HCT116 (cell line): ENCODE results near the gene AP3S1. TPM values are rescaled to one million over a fixed set of nuclear protein-coding genes. Genes with fewer than 3 reads are reported as not detected.

Experiments used
- ATAC-seq: fragments of 200-7000 bp; cut with Tn5 transposase; 2 replicates; pipeline ENCODE4 v1.9.1; 2020; ENCODE audit warnings: mild to moderate bottlenecking, moderate library complexity
- BruUV-seq: library from RNA; stranded (reverse); fragments of 400-500 nt; replicated peaks from 2 replicates; lab custom pipeline; 2021; lab: Mats Ljungman, UMichigan
- CTCF ChIA-PET: fragments of 300-600 bp; sonication (Branson Sonifier 250); formaldehyde crosslinking; loops from one replicate; lab custom pipeline; 2021; ENCODE audit warnings: antibody characterized with exemption; lab: Charles Lee
- POLR2A ChIA-PET: fragments of 300-600, 350-600 bp; sonication (Branson Sonifier 250); formaldehyde crosslinking; loops from one replicate; lab custom pipeline; 2021; ENCODE audit warnings: antibody characterized with exemption; lab: Charles Lee
- RAD21 ChIA-PET, 2 experiments: fragments of 300-600 bp; sonication (Branson Sonifier 250); formaldehyde crosslinking; loops; one replicate each; lab custom pipeline; 2023; ENCODE audit warnings: low total read pairs in 2 of 2; ENCODE audit not compliant: uncharacterized antibody in 2 of 2, unreplicated experiment in 2 of 2, low non-redundant PET in 1 of 2; lab: Charles Lee
- DNase-seq: peaks from one replicate; pipeline ENCODE4 v3.0.0-alpha.2; 2010; ENCODE audit warnings: low read depth, low spot score
- H2AFZ ChIP-seq: fragments of 200-600 bp; shearing (Covaris generic), sonication (generic); 2 replicates; pipeline ENCODE4 v1.6.1; 2017; ENCODE audit warnings: low read depth, mixed run types, mixed read lengths, antibody characterized with exemption, low read length; ENCODE audit not compliant: poor library complexity, severe bottlenecking
- H3K27ac ChIP-seq: 2 replicates; pipeline ENCODE4 v1.5.1; 2012; ENCODE audit warnings: low read depth, low read length
- H3K27me3 ChIP-seq: fragments of 200-600 bp; sonication (generic); 2 replicates; pipeline ENCODE4 v1.6.1; 2016; ENCODE audit warnings: mixed run types, low read length, mixed read lengths; ENCODE audit not compliant: insufficient read depth
- H3K36me3 ChIP-seq, 2 experiments: fragments of 200-500 bp in 1 of 2; fragments of 200-600 bp in 1 of 2; sonication (Bioruptor generic) in 1 of 2; sonication (generic) in 1 of 2; 2 replicates each; pipeline versions ENCODE4 v1.5.1 to v1.6.1; 2014 to 2016; ENCODE audit warnings: low read length in 2 of 2, inconsistent platforms in 1 of 2, mixed read lengths in 1 of 2, mixed run types in 1 of 2; ENCODE audit not compliant: insufficient read depth in 2 of 2, control insufficient read depth in 1 of 2
- H3K4me1 ChIP-seq, 2 experiments: fragments of 200-600 bp in 1 of 2; sonication (generic) in 1 of 2; 2 replicates each; pipeline versions ENCODE4 v1.5.1 to v1.6.1; 2012 to 2017; ENCODE audit warnings: low read length in 2 of 2, inconsistent platforms in 1 of 2, mild to moderate bottlenecking in 1 of 2, mixed read lengths in 1 of 2, mixed run types in 1 of 2, moderate library complexity in 1 of 2; ENCODE audit not compliant: insufficient read depth in 2 of 2, control insufficient read depth in 1 of 2
- H3K4me2 ChIP-seq: fragments of 200-600 bp; sonication (generic); 2 replicates; pipeline ENCODE4 v1.6.1; 2017; ENCODE audit warnings: mixed run types, low read length, mixed read lengths
- H3K4me3 ChIP-seq, 2 experiments: fragments of 200-600 bp in 1 of 2; sonication (generic) in 1 of 2; replicated peaks in 1 of 2; 2 replicates each; pipeline ENCODE4 v1.5.1; 2011 to 2016; ENCODE audit warnings: low read length in 2 of 2, control low read depth in 1 of 2, low read depth in 1 of 2, mild to moderate bottlenecking in 1 of 2, mixed read lengths in 1 of 2, mixed run types in 1 of 2
- H3K79me2 ChIP-seq: fragments of 200-600 bp; sonication (generic); 2 replicates; pipeline ENCODE4 v1.6.1; 2017; ENCODE audit warnings: mild to moderate bottlenecking, mixed run types, low read length, moderate library complexity, mixed read lengths; ENCODE audit not compliant: insufficient read depth
- H3K9ac ChIP-seq: fragments of 200-600 bp; sonication (generic); 2 replicates; pipeline ENCODE4 v1.6.1; 2016; ENCODE audit warnings: low read length, mixed read lengths
- H3K9me2 ChIP-seq: fragments of 200-600 bp; sonication (generic), shearing (Covaris generic); 2 replicates; pipeline ENCODE4 v1.6.1; 2017; ENCODE audit warnings: mixed run types, mild to moderate bottlenecking, moderate library complexity; ENCODE audit not compliant: insufficient read depth
- H3K9me3 ChIP-seq, 2 experiments: fragments of 200-500 bp in 1 of 2; fragments of 200-600 bp in 1 of 2; sonication (Bioruptor generic) in 1 of 2; sonication (generic) in 1 of 2; 2 replicates each; pipeline ENCODE4 v1.6.1; 2014 to 2017; ENCODE audit warnings: low read length in 2 of 2, mixed read lengths in 2 of 2, inconsistent platforms in 1 of 2, low read depth in 1 of 2, mild to moderate bottlenecking in 1 of 2, mixed run types in 1 of 2, moderate library complexity in 1 of 2; ENCODE audit not compliant: control insufficient read depth in 1 of 2, insufficient read depth in 1 of 2
- H4K20me1 ChIP-seq: fragments of 200-600 bp; sonication (generic), shearing (Covaris generic); 2 replicates; pipeline ENCODE4 v1.6.1; 2017; ENCODE audit warnings: mixed run types, mild to moderate bottlenecking, moderate library complexity; ENCODE audit not compliant: insufficient read depth
- CEBPB ChIP-seq: IDR thresholded peaks from 2 replicates; pipeline ENCODE4 v1.6.1; 2012; ENCODE audit warnings: low read depth
- ELF1 ChIP-seq: IDR thresholded peaks from 2 replicates; pipeline ENCODE4 v1.6.1; 2012; ENCODE audit warnings: low read depth, borderline replicate concordance
- EZH2phosphoT487 ChIP-seq: fragments of 200-600 bp; IDR thresholded peaks from 2 replicates; pipeline ENCODE4 v1.6.1; 2018; ENCODE audit warnings: antibody characterized with exemption, borderline replicate concordance
- JUND ChIP-seq: IDR thresholded peaks from 2 replicates; pipeline ENCODE4 v1.6.1; 2012
- MAX ChIP-seq: IDR thresholded peaks from 2 replicates; pipeline ENCODE4 v1.6.1; 2012
- POLR2AphosphoS5 ChIP-seq: IDR thresholded peaks from 2 replicates; pipeline ENCODE4 v1.6.1; 2011; ENCODE audit warnings: mild to moderate bottlenecking, low read depth, low read length, moderate library complexity
- RAD21 ChIP-seq: IDR thresholded peaks from 2 replicates; pipeline ENCODE4 v1.6.1; 2012; ENCODE audit warnings: low read depth, mild to moderate bottlenecking
- SIN3A ChIP-seq: IDR thresholded peaks from 2 replicates; pipeline ENCODE4 v1.6.1; 2012; ENCODE audit warnings: low read depth
- TCF7L2 ChIP-seq: IDR thresholded peaks from 2 replicates; pipeline ENCODE4 v1.7.0; 2011; ENCODE audit warnings: borderline replicate concordance, inconsistent platforms; ENCODE audit not compliant: insufficient read depth, insufficient read length; ENCODE audit errors: extremely low read depth
- ZFX ChIP-seq: fragments of 450-650 bp; IDR thresholded peaks from 2 replicates; pipeline ENCODE4 v1.6.1; 2017
- intact Hi-C: fragments of 100-400 bp; cut with micrococcal nuclease; formaldehyde crosslinking; loops from 2 replicates; pipeline ENCODE4 v1.10.0; 2022
- total RNA-seq: library from RNA; stranded (reverse); gene quantifications from one replicate; pipeline ENCODE4 v1.2.1, GENCODE V29; 2021; ENCODE audit not compliant: unreplicated experiment
- TF ChIP-seq, protein P1 (sequence below): IDR thresholded peaks from 2 replicates; pipeline ENCODE4 v1.6.1; 2012

The AP3S1 gene
- total RNA-seq, 1 experiment from 2014 or later = 432 TPM

DNA sequence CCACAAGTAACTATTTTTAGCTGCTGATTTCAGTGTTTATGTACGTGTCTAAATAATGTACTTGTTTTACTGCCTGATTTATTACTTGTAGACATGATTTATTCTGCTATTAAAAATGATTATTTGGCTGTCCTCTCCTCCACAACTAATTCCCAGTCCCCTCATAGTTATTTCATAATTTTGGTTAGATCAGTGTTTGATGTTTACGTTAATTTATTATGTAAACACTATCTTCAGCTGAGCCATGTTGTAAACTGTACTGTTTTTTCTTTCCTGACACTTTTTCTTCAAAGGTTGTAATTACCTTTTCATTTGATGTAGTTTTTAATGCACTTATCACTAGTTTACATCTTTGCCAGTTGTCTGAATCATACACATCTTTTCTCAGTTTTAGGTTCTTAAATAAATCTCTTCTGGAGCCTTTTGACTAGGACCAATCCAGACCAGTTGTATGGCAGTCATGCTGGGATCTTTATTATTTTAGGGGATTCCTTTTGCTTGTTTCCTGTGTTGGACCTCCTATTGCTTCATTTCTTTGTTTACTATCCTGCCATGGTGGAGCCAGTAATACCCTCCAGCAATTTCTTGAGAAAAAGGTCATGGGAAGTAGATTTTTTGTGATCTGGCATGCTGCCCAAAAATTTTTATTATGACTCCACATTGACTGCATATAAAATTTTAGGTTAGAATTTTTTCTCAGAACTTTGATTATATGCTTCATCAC lies 16.1 kb downstream of the AP3S1 start:
- Histone ChIP-seq H3K4me2 (peak overlapping the region; percentile 36), H3K4me1 (peaks cover 71 to 97% of the 10 kb centered on the region in 2 experiments), H3K27ac (peak overlapping the region; percentile 76), H3K27me3 (no peaks in the 10 kb centered on the region), H2AFZ (no peak overlapping the region), H3K79me2 (peaks cover 100% of the 10 kb centered on the region), H4K20me1 (peaks cover 25% of the 10 kb centered on the region), H3K9ac (0 out of 2 replicates have a peak overlapping the region, but pooled peaks have one; percentile 15), H3K4me3 (no peak overlapping the region), H3K9me3 (no peaks in the 10 kb centered on the region), H3K36me3 (peaks cover 0 to 17% of the 10 kb centered on the region in 2 experiments; a peak in 2 of 4 replicates), H3K9me2 (no peaks in the 10 kb centered on the region)
- peak; percentile 23; the same call in 1 of the 2 replicates for TF ChIP-seq SIN3A
- peak; percentile 9 for TF ChIP-seq TCF7L2
- TF ChIP-seq CEBPB = peak; percentile 60
- no peak for TF ChIP-seq EZH2phosphoT487
- peak; percentile 45; the same call in 1 of the 2 replicates for TF ChIP-seq POLR2AphosphoS5
- TF ChIP-seq, protein P1, sequence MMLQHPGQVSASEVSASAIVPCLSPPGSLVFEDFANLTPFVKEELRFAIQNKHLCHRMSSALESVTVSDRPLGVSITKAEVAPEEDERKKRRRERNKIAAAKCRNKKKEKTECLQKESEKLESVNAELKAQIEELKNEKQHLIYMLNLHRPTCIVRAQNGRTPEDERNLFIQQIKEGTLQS = no peak
- peak; percentile 10; the same call in 1 of the 2 replicates for TF ChIP-seq JUND
- ChIA-PET RAD21 (no interaction called here), CTCF (no interaction called here), POLR2A (no interaction called here)
- DNase-seq = no peak
- TSS peak; percentile 90 for BruUV-seq
- peak; percentile 54; the same call in 1 of the 2 replicates for ATAC-seq
- intact Hi-C loops = no loop called here

DNA sequence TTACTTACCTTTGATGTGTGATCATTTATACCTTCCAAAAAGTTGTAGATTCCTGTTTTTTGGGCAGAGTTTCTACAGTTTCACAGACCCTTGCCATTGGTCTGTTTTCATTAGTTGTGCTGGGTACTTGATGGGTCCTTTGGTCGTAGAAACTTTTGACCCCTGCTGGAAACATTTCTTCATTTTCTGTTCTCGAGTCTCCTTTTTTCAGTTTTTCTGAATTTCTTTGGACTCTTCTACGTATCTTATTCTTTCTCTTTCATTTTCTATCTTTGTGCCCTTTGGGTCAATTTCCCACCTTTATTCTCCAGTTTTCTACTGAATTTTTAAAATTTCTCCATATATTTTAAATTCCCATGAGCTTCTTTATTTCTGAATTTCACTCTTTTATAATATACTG lies 16.7 kb downstream of the AP3S1 start:
- Histone ChIP-seq H3K27ac (peak overlapping the region; percentile 76), H3K9ac (no peak overlapping the region), H4K20me1 (peaks cover 25% of the 10 kb centered on the region), H3K36me3 (peaks cover 0 to 17% of the 10 kb centered on the region in 2 experiments; a peak in 2 of 4 replicates), H3K9me3 (no peaks in the 10 kb centered on the region), H3K27me3 (no peaks in the 10 kb centered on the region), H3K4me1 (peaks cover 70 to 95% of the 10 kb centered on the region in 2 experiments), H3K79me2 (peaks cover 100% of the 10 kb centered on the region), H3K4me2 (peak overlapping the region; percentile 36), H3K9me2 (no peaks in the 10 kb centered on the region), H2AFZ (no peak overlapping the region), H3K4me3 (no peak overlapping the region)
- CTCF ChIA-PET = no interaction called here
- TF ChIP-seq CEBPB (no peak), ELF1 (no peak), MAX (no peak), JUND (0 out of 2 replicates have a peak, but pooled peaks have one; percentile 1), ZFX (no peak), RAD21 (no peak)
- intact Hi-C loops = no loop called here
- DNase-seq (no peak), ATAC-seq (no peak)
- TSS peak; percentile 11 for BruUV-seq
- POLR2A ChIA-PET = no interaction called here
- RAD21 ChIA-PET = no interaction called here
